Stimulated activated naive CD8-positive, alpha-beta T cell treated with anti-CD3 and anti-CD28 coated beads, Interleukin-15, Interleukin-2, amounts not matched to agents 100 ng/mL and 50 ng/mL, for 24 hours (primary cell): ENCODE measurements around the gene ALG1.
"Not testable (repeated sequence)": the region's sequence is repeated elsewhere in the genome, so short reads cannot be mapped to it uniquely, and the experiment has no call there.

Experiments used
- H3K27ac Mint-ChIP-seq: one replicate; pipeline ENCODE4 v1.8.0; 2021; ENCODE audit warnings: mild to moderate bottlenecking, mixed read lengths
- H3K27me3 Mint-ChIP-seq: one replicate; pipeline ENCODE4 v1.8.0; 2021; ENCODE audit warnings: mixed read lengths
- H3K36me3 Mint-ChIP-seq: one replicate; pipeline ENCODE4 v1.8.0; 2021; ENCODE audit warnings: low read depth, mixed read lengths
- H3K4me1 Mint-ChIP-seq: one replicate; pipeline ENCODE4 v1.8.0; 2021; ENCODE audit warnings: low read depth, mixed read lengths
- H3K4me3 Mint-ChIP-seq: one replicate; pipeline ENCODE4 v1.8.0; 2021; ENCODE audit warnings: mild to moderate bottlenecking, mixed read lengths
- H3K9me3 Mint-ChIP-seq: one replicate; pipeline ENCODE4 v1.8.0; 2021; ENCODE audit warnings: mixed read lengths

Gene ALG1

GRCh38 chr16:5134739-5135452 lies 63.3 kb downstream of the ALG1 start:
- peaks cover 31% of the 10 kb centered on the region for H3K27me3 Mint-ChIP-seq
- H3K4me3 Mint-ChIP-seq, H3K27ac Mint-ChIP-seq, H3K4me1 Mint-ChIP-seq, H3K9me3 Mint-ChIP-seq, H3K36me3 Mint-ChIP-seq: not testable (repeated sequence)
